Urothelium cell line (cell line): Measurements from ENCODE around the gene DTNB.
"Not testable (repeated sequence)": the region's sequence is repeated elsewhere in the genome, so short reads cannot be mapped to it uniquely, and the experiment has no call there.

Experiments
- DNase-seq: peaks from one replicate; pipeline ENCODE4 v3.0.0; 2011; ENCODE audit warnings: low spot score, mixed read lengths
- FAIRE-seq: peaks from 2 replicates; lab custom pipeline; 2011; peaks lifted over from hg19 to GRCh38; lab: Jason Lieb, UNC

Gene DTNB

DNA sequence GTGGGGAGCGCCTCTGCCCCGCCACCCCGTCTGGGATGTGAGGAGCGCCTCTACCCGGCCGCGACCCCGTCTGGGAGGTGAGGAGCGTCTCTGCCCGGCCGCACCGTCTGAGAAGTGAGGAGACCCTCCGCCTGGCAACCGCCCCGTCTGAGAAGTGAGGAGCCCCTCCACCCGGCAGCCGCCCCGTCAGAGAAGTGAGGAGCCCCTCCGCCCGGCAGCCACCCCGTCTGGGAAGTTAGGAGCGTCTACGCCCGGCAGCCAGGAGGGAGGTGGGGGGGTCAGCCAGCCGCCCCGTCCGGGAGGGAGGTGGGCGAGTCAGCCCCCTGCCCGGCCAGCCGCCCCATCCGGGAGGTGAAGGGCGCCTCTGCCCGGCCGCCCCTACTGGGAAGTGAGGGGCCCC lies 39.6 kb downstream of the DTNB start:
- FAIRE-seq, result not testable (repeated sequence)

GRCh38 chr2:25632396-25632795 lies 41.0 kb downstream of the DTNB start:
- FAIRE-seq (no peak), DNase-seq (no peak)

More for the DNA sequence above, 39.6 kb downstream of the DTNB start:
- not testable (repeated sequence) for DNase-seq

GRCh38 chr2:25624635-25625034 lies 48.7 kb downstream of the DTNB start:
- DNase-seq (no peak), FAIRE-seq (no peak)

DNA sequence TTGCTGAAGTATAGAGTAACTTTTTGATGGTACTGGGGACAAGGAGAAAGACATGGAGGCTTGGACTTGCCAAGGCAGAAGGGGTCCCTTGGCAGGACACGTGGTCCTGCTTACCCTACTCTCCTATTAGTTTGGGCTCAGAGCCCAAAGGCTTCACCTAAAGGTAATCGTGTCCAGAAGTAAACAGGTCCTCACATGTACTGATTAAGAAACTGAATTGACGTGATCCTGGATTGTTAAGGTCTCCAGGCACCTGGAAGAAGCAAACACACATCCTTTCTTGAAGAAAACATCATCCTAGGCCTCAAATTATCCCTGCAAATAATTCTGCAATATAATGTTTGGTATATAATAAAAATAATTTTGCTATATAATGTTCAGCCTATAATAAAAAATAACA lies 50.0 kb downstream of the DTNB start:
- FAIRE-seq (no peak), DNase-seq (no peak)

DNA sequence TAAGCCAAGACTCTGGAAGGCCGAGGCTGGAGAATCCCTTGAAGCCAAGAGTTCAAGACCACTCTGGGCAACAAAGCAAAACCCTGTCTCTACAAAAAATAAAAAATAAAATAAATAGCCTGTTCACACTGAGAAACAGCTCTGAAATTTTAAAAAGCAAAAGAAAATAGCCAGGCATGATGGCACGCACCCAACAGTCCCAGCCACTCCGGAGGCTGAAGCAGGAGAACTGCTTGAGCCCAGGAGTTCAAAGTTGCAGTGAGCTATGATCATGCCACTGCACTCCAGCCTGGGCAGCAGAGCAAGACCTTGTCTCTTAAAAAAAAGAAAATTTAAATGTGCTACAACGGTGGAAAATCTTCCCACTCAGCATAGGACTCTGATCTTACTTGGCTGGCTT lies 52.7 kb downstream of the DTNB start:
- no peak for DNase-seq
- no peak for FAIRE-seq

DNA sequence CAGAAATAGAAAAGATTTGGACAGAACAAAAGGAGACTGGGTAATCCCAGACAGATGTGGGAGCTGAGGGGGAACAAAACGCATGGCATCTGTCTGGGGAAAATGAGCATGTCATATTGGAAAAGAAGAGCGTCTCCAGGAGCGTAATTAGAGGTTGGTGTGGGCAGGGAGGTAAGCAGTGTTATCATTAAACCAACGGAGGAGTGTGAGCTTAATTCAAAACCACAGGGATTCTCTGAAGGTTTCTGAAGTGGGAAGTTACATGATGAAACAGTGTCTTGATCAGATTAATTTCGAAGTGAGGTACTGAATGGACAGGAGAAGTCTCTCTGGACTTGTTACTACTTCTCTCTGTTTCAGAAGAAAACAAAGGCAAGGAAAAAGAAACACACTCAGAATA lies 53.3 kb downstream of the DTNB start:
- DNase-seq, result no peak

GRCh38 chr2:25619185-25619584 lies 54.2 kb downstream of the DTNB start:
- FAIRE-seq, result no peak
- DNase-seq, result no peak

More for the DNA sequence above, 53.3 kb downstream of the DTNB start:
- no peak for FAIRE-seq

GRCh38 chr2:25618676-25619075 lies 54.7 kb downstream of the DTNB start:
- DNase-seq (peak; percentile 60), FAIRE-seq (no peak)

DNA sequence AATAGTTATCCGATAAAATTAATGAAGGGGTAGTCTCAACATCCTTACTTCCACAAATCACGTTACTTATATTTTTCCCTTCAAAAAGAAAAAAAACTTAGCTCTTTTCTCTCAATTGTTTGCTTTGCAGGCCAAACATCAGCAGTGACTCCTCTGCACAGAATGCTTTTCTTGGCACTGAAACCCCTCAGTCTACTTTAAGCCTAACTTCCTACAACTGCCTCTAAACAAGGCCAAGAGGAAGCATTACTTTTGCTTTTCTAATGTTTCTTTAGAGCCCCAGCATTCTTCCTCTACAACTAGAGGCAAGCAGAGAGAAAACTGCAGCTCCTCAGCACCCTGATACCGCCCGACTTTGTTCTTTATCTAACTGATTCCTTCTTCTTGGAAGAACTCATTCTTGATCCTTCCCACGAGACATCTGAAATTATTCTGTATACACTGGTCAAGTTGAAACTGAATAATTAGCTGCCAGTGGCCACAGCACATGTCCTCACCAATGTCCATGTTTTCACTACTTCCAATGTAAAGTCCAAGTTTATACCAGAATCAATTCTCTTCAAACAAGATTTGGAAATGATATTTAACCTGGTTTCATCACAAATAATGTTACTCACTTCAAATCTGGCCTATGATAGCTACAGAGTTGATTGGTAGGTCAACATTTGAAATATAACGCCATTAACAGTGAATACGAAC lies 55.3 kb downstream of the DTNB start:
- FAIRE-seq, result peak; percentile 70
- DNase-seq, result peak; percentile 24

- DNase-seq (no peak), FAIRE-seq (no peak)
These were observed 57.5 kb downstream of the DTNB start for GRCh38 chr2:25615920-25616319.

- DNase-seq (no peak), FAIRE-seq (no peak)
These were observed 58.0 kb downstream of the DTNB start for GRCh38 chr2:25615386-25615785.

- FAIRE-seq (no peak), DNase-seq (no peak)
These were observed 58.7 kb downstream of the DTNB start for GRCh38 chr2:25614711-25615110.

DNA sequence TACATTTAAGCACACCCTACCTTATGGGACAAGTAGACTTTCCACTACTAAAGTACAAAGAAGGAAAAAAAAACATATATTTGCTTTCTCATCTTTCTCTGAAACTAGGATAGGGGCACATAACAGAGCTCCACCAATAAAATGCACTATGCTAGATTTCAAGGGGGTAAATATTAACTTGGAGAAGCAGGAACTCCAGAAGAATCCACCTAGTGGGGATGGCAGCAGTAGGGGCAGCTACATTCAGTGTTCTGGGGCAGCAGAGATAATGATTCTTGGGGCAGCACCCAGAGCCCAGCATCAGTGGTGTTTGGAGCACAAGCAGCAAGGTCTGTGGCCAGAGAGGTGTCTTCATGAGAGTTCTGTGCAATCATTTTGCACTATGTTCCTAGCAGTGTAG lies 64.7 kb downstream of the DTNB start:
- DNase-seq (no peak), FAIRE-seq (no peak)

DNA sequence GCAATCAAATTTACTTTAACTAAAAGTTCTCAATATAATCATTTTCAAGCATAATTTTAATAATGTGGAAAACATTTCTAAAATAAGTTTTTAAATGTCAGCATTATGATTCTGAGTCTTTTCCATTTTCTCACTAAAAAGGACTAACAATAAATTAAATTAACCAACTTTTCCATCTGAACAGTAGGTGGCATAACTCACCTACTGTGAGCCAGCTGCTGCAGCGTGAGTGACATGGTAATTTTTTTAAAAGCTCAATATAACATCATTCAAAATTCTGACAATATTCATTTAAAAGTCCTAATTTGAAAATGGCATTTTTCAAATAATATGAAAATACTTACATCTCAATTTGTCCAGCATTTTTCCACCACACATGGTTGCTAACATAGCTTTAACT lies 66.5 kb downstream of the DTNB start:
- no peak for FAIRE-seq

DNA sequence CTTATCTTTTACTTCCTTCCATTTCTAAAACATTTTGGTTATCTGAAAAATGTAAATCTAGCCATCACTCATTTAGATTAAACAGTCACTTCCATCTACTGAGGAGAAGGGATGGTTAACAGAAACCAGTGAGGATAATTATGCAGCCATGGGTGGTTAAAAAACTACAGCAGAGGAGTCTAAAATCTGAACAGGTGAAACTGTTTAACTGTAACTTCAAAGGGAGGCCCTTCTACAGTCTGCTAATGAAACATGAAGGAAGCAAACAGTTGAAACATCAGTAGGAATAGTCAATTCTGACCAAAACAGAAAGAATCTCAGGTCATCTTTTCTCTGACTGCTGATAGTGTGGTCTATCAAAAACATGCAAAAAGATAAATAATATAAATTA lies 71.0 kb downstream of the DTNB start:
- FAIRE-seq (no peak), DNase-seq (no peak)

More for the DNA sequence above, 66.5 kb downstream of the DTNB start:
- DNase-seq, result peak; percentile 31

- DNase-seq, FAIRE-seq: not testable (repeated sequence)
These were observed 71.6 kb downstream of the DTNB start for GRCh38 chr2:25601711-25602332.

DNA sequence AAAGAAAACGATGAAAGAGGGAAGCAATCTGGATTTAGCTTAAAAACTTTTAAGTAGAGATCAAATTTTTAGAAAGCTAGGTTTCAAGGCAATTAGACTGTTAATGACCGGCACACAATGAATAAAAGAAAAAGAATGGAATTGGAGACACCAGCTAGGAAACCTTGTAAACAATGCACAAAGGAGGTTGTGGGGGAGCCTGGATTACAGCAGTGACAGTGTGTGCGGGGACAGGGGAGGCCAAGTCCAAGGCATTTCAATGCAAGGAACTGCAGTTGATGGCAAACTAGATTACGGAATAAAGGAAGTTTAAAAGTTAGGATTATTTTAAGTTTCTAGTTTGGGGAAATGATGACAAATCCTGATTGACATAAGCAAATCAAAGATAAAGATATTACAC lies 74.5 kb downstream of the DTNB start:
- DNase-seq (no peak), FAIRE-seq (no peak)

GRCh38 chr2:25598332-25598731 lies 75.0 kb downstream of the DTNB start:
- FAIRE-seq (no peak), DNase-seq (no peak)

DNA sequence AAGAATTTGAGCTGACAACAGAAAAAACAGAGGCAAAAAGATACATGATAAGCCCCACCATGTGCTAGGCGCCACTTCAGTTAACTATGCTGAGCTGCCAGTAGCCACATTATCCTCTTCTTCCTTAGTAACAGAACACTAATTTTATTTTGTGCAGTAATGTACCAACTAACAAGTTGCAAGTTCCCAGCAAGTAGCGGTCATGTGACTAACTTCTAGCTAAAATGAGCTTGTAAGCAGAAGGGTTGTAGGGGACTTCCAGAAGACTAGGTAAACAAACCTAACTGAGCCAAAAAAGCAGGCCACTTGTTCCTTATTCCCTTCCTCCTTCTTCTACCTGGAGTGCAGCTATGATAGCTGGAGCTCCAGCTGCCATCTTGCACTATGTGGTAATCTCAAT lies 75.5 kb downstream of the DTNB start:
- FAIRE-seq, result no peak

DNA sequence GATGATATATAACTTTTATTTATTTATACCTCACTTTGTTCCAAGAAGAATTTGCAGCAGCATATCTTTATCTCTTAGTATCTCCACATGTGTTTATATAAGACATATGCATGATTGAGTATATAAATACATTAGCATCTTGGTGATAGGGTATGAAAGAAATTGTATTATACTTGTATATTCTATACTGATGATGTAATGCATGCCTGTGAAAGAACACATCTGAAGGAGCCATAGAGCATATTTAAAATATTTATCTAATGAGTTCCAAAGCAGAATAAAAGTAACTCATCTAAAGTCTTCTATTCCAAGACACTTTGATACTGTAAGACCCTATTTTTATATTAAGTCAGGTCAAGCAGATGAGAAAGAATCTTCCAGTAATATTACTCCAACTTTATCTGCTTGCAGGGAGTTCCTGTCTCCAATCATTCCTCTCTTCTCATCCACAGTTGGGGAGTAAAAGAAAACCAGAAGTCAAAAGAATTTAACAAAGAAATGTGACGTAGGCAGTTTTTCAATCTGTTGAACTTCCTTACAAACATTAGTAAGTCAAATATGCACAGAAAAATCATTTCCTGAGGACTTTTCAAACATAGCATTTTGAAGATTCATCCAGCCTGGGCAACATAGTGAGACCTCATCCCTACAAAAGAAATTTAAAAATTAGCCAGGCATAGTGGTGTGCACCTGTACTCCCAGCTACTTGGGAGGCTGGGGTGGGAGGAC lies 76.7 kb downstream of the DTNB start:
- FAIRE-seq (no peak), DNase-seq (no peak)

More for the DNA sequence above, 75.5 kb downstream of the DTNB start:
- no peak for DNase-seq

GRCh38 chr2:25595393-25595792 lies 78.0 kb downstream of the DTNB start:
- FAIRE-seq, result no peak

DNA sequence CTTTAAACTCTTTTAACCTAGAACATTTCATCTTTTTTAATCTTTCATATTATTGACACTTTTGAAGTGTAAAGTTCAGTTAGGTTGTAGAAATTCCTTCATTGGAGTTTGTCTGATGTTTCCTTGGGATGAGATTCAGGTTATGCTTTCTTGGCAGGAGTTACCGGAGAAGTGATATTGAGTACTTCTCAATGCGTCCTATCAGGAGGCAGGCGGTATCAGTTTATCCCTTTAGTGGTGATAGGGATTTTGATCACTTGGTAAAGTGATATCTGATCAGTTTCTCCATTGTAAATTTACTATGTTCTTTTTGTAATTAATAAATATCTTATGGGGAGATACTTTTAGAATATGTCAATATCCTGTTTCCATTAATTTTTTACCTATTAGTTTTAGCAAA lies 78.4 kb downstream of the DTNB start:
- DNase-seq (no peak), FAIRE-seq (peak; percentile 37)

More at GRCh38 chr2:25595393-25595792, 78.0 kb downstream of the DTNB start:
- no peak for DNase-seq
